Dedifferentiated amniotic fluid mesenchymal stem cell (primary cell): ENCODE results near the gene CCM2L.
"Not testable (repeated sequence)": the region's sequence is repeated elsewhere in the genome, so short reads cannot be mapped to it uniquely, and the experiment has no call there.

ENCODE experiments used
- DNase-seq: peaks from one replicate; pipeline ENCODE4 v3.0.0-alpha.2; 2016; ENCODE audit errors: extremely low spot score

CCM2L gene

GRCh38 chr20:32028647-32029372 is 18.6 kb downstream of the CCM2L start:
- DNase-seq: no peak

- no peak for DNase-seq
Measured at GRCh38 chr20:32029561-32029960, 19.3 kb downstream of the CCM2L start.

- DNase-seq: peak; percentile 74
Measured at GRCh38 chr20:32031007-32031958, 21.0 kb downstream of the CCM2L start.

GRCh38 chr20:32033316-32033715 is 23.1 kb downstream of the CCM2L start:
- no peak for DNase-seq

- DNase-seq: not testable (repeated sequence)
Measured at GRCh38 chr20:32033721-32034120, 23.5 kb downstream of the CCM2L start.

- DNase-seq: peak; percentile 17
Measured at GRCh38 chr20:32034581-32035425, 24.6 kb downstream of the CCM2L start.

GRCh38 chr20:32035426-32035779 is 25.2 kb downstream of the CCM2L start:
- no peak for DNase-seq

- DNase-seq: no peak
Measured at GRCh38 chr20:32036252-32036651, 26.0 kb downstream of the CCM2L start.

GRCh38 chr20:32036716-32037485 is 26.7 kb downstream of the CCM2L start:
- peak; percentile 61 for DNase-seq

GRCh38 chr20:32037929-32038328 is 27.7 kb downstream of the CCM2L start:
- DNase-seq: no peak

- DNase-seq: no peak
Measured at GRCh38 chr20:32040142-32040953, 30.1 kb downstream of the CCM2L start.

- DNase-seq: no peak
Measured at GRCh38 chr20:32045999-32046398, 35.8 kb downstream of the CCM2L start.

GRCh38 chr20:32050324-32050841 is 40.1 kb downstream of the CCM2L start:
- no peak for DNase-seq

GRCh38 chr20:32050851-32051556 is 40.8 kb downstream of the CCM2L start:
- DNase-seq: no peak

- no peak for DNase-seq
Measured at GRCh38 chr20:32051720-32052089, 41.5 kb downstream of the CCM2L start.

- DNase-seq: no peak
Measured at GRCh38 chr20:32052090-32052777, 42.0 kb downstream of the CCM2L start, which contains the start of gene HCK. Gene HCK (plus strand): TSS chr20:32052242.

GRCh38 chr20:32052778-32053362 is 42.6 kb downstream of the CCM2L start:
- DNase-seq: no peak

- no peak for DNase-seq
Measured at GRCh38 chr20:32053648-32054047, 43.4 kb downstream of the CCM2L start.
